HG03066 (cell line): ENCODE data around the gene POU2F2.

ENCODE experiments used
- ATAC-seq: cut with Tn5 transposase; IDR thresholded peaks from one replicate; pipeline ENCODE4 v1.9.1; 2021; ENCODE audit warnings: low read depth; ENCODE audit not compliant: unreplicated experiment

The POU2F2 gene

GRCh38 chr19:42155796-42156195 lies 23.6 kb upstream of the POU2F2 start:
- ATAC-seq = no peak

GRCh38 chr19:42154471-42155323 lies 22.5 kb upstream of the POU2F2 start:
- ATAC-seq = no peak

GRCh38 chr19:42153672-42154433 lies 21.6 kb upstream of the POU2F2 start:
- no peak for ATAC-seq

- no peak for ATAC-seq
These were observed 20.8 kb upstream of the POU2F2 start for GRCh38 chr19:42152910-42153671.

- no peak for ATAC-seq
These were observed 19.8 kb upstream of the POU2F2 start for GRCh38 chr19:42151782-42152684.

- ATAC-seq = no peak
These were observed 18.7 kb upstream of the POU2F2 start for GRCh38 chr19:42150911-42151361.

GRCh38 chr19:42150364-42150763 lies 18.1 kb upstream of the POU2F2 start:
- ATAC-seq = no peak

- no peak for ATAC-seq
These were observed 17.4 kb upstream of the POU2F2 start for GRCh38 chr19:42149447-42150202.

- ATAC-seq = no peak
These were observed 16.0 kb upstream of the POU2F2 start for GRCh38 chr19:42148266-42148665.

GRCh38 chr19:42143341-42144234 lies 11.3 kb upstream of the POU2F2 start:
- ATAC-seq = no peak

- ATAC-seq = no peak
These were observed 8.0 kb upstream of the POU2F2 start for GRCh38 chr19:42140125-42140754.

- ATAC-seq = no peak
These were observed 2.4 kb upstream of the POU2F2 start for GRCh38 chr19:42134535-42135070.

- ATAC-seq = no peak
These were observed 744 bp upstream of the POU2F2 start for GRCh38 chr19:42132851-42133528.

- ATAC-seq = no peak
These were observed 857 bp downstream of the POU2F2 start for GRCh38 chr19:42131149-42132029.

GRCh38 chr19:42130254-42130573 lies 2.0 kb downstream of the POU2F2 start:
- no peak for ATAC-seq
